Activated naive CD8-positive, alpha-beta T cell treated with anti-CD3 and anti-CD28 coated beads, Interleukin-2, amount 10 ng/mL, durations not matched to agents 7 days and 5 days (primary cell): ENCODE results near the gene ADI1. TPM values are rescaled to one million over a fixed set of nuclear protein-coding genes. Genes with fewer than 3 reads are reported as not detected.

Source experiments
- ATAC-seq: fragments of 150-1000 bp; cut with Tn5 transposase; one replicate; pipeline ENCODE4 v1.10.0; 2021; ENCODE audit warnings: low read depth, moderate library complexity
- POLR2A ChIA-PET: fragments of 350-600 bp; sonication (Branson Sonifier 250); formaldehyde crosslinking; loops from one replicate; lab custom pipeline; 2021; ENCODE audit warnings: antibody characterized with exemption; lab: Charles Lee
- DNase-seq: peaks from one replicate; pipeline ENCODE4 v3.0.0; 2021
- H3K27ac Mint-ChIP-seq: one replicate; pipeline ENCODE4 v1.8.0; 2022; ENCODE audit warnings: mild to moderate bottlenecking, mixed read lengths
- H3K27me3 Mint-ChIP-seq: one replicate; pipeline ENCODE4 v1.8.0; 2022; ENCODE audit warnings: mild to moderate bottlenecking, moderate library complexity, mixed read lengths
- H3K36me3 Mint-ChIP-seq: one replicate; pipeline ENCODE4 v1.8.0; 2021; ENCODE audit warnings: mild to moderate bottlenecking, mixed read lengths
- H3K4me1 Mint-ChIP-seq: one replicate; pipeline ENCODE4 v1.8.0; 2021; ENCODE audit warnings: mixed read lengths
- H3K4me3 Mint-ChIP-seq: one replicate; pipeline ENCODE4 v1.8.0; 2022; ENCODE audit warnings: mild to moderate bottlenecking, moderate library complexity, mixed read lengths
- H3K9me3 Mint-ChIP-seq: one replicate; pipeline ENCODE4 v1.8.0; 2021; ENCODE audit warnings: mixed read lengths
- total RNA-seq, 2 experiments: library from RNA; stranded (reverse); gene quantifications; one replicate each; pipeline ENCODE4 v1.2.3, GENCODE V29; 2021

Gene ADI1, protein sequence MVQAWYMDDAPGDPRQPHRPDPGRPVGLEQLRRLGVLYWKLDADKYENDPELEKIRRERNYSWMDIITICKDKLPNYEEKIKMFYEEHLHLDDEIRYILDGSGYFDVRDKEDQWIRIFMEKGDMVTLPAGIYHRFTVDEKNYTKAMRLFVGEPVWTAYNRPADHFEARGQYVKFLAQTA
- total RNA-seq: 10 to 100 TPM; 16.6 to 19.5 TPM

DNA sequence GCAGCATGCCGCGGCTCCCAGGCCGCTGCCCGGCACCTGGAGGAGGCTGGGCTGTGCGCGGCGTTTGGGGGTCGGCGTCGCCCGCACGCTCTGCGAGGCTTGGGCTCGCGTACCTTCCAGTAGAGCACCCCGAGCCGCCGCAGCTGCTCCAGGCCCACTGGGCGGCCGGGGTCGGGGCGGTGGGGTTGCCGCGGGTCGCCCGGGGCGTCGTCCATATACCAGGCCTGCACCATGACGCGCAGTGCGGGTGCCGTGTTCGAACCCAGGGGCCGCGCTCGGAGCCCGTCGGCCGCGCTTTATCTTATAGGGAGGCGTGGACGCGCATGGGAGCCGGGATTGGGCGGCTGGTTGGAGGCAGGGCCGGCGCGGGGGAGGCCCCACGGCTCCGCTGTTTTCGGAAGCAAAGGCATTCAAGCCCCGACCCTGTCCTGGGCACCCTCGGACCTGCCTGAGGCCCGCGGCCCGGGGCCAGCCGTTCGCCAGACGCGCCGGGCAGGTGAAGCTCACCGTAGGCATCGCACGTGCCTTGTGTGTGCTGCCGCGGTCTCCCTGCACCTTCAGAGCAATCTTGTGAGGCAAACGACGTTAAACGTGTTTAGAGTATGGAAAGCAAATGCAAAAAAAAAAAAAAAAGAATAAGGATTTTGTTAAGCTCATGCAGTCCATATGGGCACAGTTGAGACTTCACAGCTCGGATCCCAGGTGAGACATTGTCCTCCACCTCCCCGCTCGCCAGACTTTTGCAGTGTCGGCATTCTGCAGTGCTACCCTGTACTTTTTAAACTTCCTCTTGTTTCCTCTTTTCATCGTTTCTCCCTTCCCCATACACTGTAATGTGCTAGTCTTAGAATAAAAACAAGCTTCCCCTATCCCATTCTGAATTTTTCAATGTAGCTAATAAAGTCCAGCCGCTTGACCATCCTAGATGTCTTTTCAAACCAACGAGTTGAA is at the start of gene ADI1:
TSS of gene ADI1 (minus strand) at position 277 of the 951 bp plus-strand sequence. CDS start at position 233, 44 bp downstream.
- Mint-ChIP-seq H3K27me3 (no peaks in the 10 kb centered on the region), H3K4me1 (peaks cover 18% of the 10 kb centered on the region), H3K36me3 (peaks cover 17% of the 10 kb centered on the region), H3K4me3 (peak within 1 kb of the TSS; percentile 92), H3K27ac (peak within 1 kb of the TSS; percentile 90), H3K9me3 (peaks cover 3% of the 10 kb centered on the region)
- POLR2A ChIA-PET: interaction anchor here (0.6 to 3.1 kb wide), 16 partner anchors 9 to 141 kb away, joined by 3 to 31 read pairs (median 4); partner anchors contain the start of genes EIPR1, RNASEH1, RPS7 and TRAPPC12
- DNase-seq (peak; percentile 82), ATAC-seq (peak; percentile 54)

DNA sequence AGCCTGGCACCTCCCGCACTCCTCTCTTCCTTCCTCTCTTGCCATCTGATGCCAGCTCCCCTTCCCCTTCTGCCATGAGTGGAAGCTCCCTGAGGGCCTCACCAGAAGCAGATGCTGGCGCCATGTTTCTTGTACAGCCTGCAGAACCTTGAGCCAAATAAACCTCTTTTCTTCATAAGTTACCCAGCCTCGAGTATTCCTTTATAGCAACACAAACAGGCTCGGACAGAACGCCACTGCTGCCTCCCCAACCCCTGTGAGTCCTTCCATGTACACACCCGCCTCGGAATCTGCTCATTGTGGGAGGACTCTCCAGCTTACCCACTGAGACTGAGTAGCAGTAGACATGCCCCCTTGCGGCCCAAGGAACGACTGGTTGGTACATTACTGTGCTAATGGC is 47.5 kb upstream of the ADI1 start:
- POLR2A ChIA-PET: interaction anchor here (0.5 kb wide), 1 partner anchor 48 kb away, joined by 5 read pairs; no protein-coding TSS in a partner anchor
- peaks cover 12% of the 10 kb centered on the region for H3K4me1 Mint-ChIP-seq

DNA sequence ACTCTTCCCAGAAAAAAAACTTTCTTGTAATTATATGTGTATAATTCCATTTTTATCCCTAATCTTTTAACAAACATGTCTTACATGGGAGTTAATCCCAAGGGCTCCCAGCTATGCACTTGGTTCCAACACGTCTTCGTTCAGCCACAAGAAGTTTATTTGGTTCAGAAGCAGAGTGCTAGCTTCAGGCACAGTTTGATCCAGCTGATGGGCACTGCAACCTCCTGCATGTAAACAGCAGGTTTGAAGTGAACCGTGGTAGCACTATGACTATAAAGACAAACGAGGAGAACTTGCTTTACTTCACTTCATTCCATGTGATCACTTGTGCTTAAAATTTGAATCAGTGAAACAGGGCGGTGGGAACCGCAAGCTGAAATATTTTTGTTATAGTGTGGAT is 45.8 kb upstream of the ADI1 start:
- POLR2A ChIA-PET: interaction anchor here (2.0 kb wide), 1 partner anchor 9 kb away, joined by 9 read pairs; the partner anchor contains the start of gene RPS7
- H3K9me3 Mint-ChIP-seq: no peaks in the 10 kb centered on the region
- no peak for ATAC-seq

More for the DNA sequence above, 47.5 kb upstream of the ADI1 start:
- H3K9me3 Mint-ChIP-seq: no peaks in the 10 kb centered on the region
- no peaks in the 10 kb centered on the region for H3K36me3 Mint-ChIP-seq
- no peak overlapping the region for H3K27ac Mint-ChIP-seq
- H3K4me3 Mint-ChIP-seq: no peak overlapping the region
- no peak for DNase-seq
- no peak for ATAC-seq
- H3K27me3 Mint-ChIP-seq: no peaks in the 10 kb centered on the region

DNA sequence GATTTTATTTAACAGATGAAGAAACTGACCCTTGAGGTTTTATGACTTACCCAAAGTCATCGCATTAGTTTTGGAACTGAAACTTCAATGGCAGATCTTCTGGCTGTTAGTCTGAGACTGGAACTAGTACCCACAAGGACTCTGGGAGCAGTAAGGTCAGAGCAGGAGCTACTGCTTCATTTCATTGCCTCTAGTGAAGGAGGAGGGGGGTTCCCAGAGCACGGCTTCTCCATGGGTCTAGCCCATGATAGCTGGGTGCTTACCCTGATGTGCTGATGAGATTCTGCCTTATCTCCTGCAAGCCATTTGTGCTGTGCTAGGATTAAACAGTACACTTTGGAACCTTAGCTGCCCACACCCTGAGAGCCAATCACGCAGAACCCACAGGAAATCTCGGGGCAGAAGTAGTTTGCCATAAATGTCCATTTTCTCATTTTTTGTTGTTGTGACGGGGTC is 44.2 kb upstream of the ADI1 start:
- no peak overlapping the region for H3K4me3 Mint-ChIP-seq
- POLR2A ChIA-PET: interaction anchor here (1.1 to 2.0 kb wide), 2 partner anchors 11 to 45 kb away, joined by 3 to 9 read pairs; partner anchors contain the start of gene RPS7
- no peaks in the 10 kb centered on the region for H3K36me3 Mint-ChIP-seq
- no peaks in the 10 kb centered on the region for H3K9me3 Mint-ChIP-seq
- no peaks in the 10 kb centered on the region for H3K27me3 Mint-ChIP-seq
- H3K27ac Mint-ChIP-seq: no peak overlapping the region
- no peak for DNase-seq
- H3K4me1 Mint-ChIP-seq: peaks cover 17% of the 10 kb centered on the region
- ATAC-seq: no peak

More for the DNA sequence above, 45.8 kb upstream of the ADI1 start:
- Mint-ChIP-seq H3K4me3 (no peak overlapping the region), H3K27me3 (no peaks in the 10 kb centered on the region), H3K4me1 (peaks cover 13% of the 10 kb centered on the region), H3K36me3 (no peaks in the 10 kb centered on the region), H3K27ac (no peak overlapping the region)
- DNase-seq: no peak

DNA sequence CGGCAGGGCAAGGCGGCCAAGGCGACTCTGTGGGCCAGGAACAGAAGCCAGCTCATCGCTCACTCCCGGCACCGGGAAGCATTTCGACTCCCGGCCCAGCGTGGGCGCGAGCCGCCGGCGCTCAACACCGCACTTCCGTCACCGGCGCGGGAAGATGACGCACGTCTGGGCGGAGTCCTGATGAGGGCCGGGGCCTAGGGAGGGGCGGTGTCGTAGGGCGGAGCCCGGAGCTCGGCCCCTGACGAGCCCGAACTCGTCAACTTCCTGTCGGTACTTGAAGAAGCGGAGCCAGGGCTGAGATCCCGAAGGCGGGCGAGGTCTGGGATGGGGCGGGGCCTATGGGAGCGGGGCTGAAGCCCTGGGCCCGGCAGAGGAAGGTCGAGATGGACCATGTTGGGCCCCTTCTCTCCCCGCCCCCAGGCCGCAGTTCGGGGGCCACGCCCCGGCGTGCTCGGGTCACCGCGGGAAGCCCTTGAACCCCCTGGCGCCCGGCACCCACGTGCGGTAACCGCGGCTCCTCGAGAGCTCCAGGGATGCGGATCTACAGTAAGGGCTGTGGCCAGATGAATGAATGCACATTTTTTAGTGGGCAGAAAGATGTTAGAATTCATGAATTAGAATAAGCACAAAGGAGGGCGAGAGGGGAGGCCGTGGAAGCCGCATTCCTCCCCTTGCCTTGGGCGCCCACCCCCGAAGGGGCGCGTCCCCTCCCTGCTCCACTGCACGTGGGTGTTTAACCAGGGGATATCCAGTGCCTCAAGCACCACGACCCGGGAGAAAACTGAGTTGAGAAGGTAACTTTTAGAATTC is 39.1 kb upstream of the ADI1 start, which contains the start of gene RNASEH1:
TSS of gene RNASEH1 (minus strand) at position 129 of the 810 bp plus-strand sequence. CDS start at position 56, 73 bp downstream.
- H3K36me3 Mint-ChIP-seq: peaks cover 12% of the 10 kb centered on the region
- H3K27ac Mint-ChIP-seq: peak within 1 kb of the TSS; percentile 93
- no peaks in the 10 kb centered on the region for H3K27me3 Mint-ChIP-seq
- ATAC-seq: peak; percentile 98
- peak; percentile 100 for DNase-seq
- H3K4me3 Mint-ChIP-seq: peak within 1 kb of the TSS; percentile 90
- POLR2A ChIA-PET: interaction anchor here (0.6 to 3.3 kb wide), 17 partner anchors 9 to 200 kb away, joined by 3 to 31 read pairs (median 4); partner anchors contain the start of genes ADI1, EIPR1, RPS7 and TRAPPC12
- no peaks in the 10 kb centered on the region for H3K9me3 Mint-ChIP-seq
- H3K4me1 Mint-ChIP-seq: peaks cover 29% of the 10 kb centered on the region

DNA sequence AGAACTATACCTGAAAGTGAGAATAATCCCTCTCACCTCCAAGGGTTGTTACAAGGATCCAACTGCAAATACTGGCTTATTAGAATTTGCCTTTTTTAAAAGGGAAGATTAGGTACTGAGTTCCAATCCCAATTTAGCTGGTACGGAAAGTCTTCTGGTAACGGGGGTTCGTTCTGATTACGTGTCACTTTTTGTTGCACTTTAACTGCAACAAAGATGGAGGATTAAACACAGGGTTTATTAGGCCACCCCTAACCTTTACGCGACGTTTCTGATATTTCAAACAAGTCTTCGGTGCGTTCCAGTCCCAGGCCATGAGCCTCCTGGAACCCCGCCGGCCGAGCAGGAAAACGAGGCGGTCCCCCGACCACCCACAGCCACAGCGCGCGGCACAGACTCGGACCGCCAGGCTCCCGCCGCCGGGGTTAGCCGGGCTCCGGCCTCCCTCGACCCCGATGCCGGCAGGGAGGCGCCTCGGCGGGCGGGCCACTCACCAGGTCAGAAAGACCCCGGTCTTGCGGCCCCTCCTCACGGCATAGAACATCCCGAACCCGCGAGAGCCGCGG is 38.4 kb upstream of the ADI1 start:
- Mint-ChIP-seq H3K4me1 (peaks cover 23% of the 10 kb centered on the region), H3K27me3 (no peaks in the 10 kb centered on the region), H3K9me3 (no peaks in the 10 kb centered on the region), H3K36me3 (peaks cover 12% of the 10 kb centered on the region), H3K27ac (peak overlapping the region; percentile 93), H3K4me3 (peak overlapping the region; percentile 90)
- DNase-seq (no peak), ATAC-seq (peak; percentile 27)
- POLR2A ChIA-PET: interaction anchor here (1.0 to 3.3 kb wide), 13 partner anchors 13 to 200 kb away, joined by 3 to 31 read pairs (median 6); partner anchors contain the start of genes ADI1, EIPR1, RPS7 and TRAPPC12

DNA sequence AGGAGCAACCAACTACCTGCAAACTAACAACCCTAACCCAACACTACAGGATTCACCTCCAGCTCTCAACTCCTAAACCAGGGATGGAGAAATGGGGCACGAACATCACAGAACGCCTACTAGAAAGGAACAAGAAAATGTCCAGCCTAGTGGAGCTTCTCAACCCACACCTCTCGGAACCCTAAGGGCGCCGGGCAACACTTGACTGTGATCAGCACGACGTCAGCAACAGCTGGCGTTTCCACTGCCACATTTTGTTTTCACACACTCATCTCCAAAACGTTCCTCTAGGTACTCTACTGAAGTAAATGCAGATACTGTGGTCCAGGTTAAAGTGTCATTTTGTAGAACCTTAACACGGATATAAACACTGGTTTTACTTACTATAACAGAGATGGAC is 34.6 kb upstream of the ADI1 start:
- Mint-ChIP-seq H3K27ac (no peak overlapping the region), H3K36me3 (peaks cover 26% of the 10 kb centered on the region), H3K9me3 (no peaks in the 10 kb centered on the region), H3K4me3 (no peak overlapping the region), H3K4me1 (peaks cover 17% of the 10 kb centered on the region), H3K27me3 (no peaks in the 10 kb centered on the region)
- no peak for DNase-seq
- POLR2A ChIA-PET: interaction anchor here (1.1 to 1.6 kb wide), 2 partner anchors 17 to 34 kb away, joined by 3 read pairs; partner anchors contain the start of gene ADI1
- no peak for ATAC-seq

DNA sequence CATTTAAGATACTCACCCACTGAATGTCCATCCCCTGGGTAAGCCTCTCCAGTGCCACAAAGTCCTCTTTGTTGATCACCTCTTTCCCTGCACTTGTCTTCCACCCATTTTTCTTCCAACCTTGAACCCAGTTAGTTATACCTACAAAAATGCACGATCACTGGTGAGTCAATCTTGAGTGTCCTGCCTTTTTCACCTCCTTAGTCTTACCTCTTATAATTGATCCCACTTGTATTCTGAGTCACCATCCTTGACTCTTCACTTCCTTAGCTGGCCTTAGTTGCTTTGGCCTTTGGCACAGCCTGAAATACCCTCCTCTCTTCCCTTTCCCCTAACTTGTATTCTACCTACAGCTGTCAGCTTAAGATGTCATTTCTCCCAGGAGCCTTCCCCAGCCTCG is 28.6 kb upstream of the ADI1 start:
- H3K27ac Mint-ChIP-seq: no peak overlapping the region
- H3K4me3 Mint-ChIP-seq: no peak overlapping the region
- DNase-seq (no peak), ATAC-seq (no peak)
- H3K36me3 Mint-ChIP-seq: peaks cover 39% of the 10 kb centered on the region
- H3K27me3 Mint-ChIP-seq: no peaks in the 10 kb centered on the region
- POLR2A ChIA-PET: no interaction called here
- H3K4me1 Mint-ChIP-seq: peaks cover 1% of the 10 kb centered on the region
- H3K9me3 Mint-ChIP-seq: no peaks in the 10 kb centered on the region

DNA sequence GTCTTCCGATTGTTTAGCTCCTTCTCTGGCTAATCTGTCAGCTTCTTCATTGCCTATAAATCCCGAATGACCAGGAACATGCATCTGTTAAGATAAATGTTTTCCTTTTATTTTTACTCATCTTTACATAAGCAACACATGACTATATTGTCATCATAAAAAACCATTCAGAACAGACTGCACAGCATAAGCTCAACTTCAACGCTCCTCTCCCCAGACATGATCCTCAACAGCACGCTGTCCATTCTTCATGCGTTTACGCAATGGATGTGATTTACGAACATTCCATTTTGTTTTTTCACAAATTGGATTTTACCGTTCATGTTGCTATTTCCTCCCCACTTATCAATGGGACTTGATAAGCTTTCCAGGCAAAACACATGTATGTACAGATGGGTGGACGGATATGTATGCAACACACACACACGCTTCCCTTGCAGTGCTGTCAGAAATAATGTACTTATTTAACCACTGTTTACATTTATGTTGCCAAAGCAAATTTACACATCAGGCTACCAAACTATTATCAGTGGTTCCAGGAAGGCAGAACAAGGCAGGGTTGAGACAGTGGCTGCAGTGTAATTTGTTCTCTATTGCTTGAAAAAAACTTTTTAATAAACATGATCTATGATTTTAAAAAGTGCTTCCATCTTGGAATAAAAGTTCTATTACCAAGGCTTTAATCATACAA is 26.6 kb upstream of the ADI1 start:
- Mint-ChIP-seq H3K36me3 (peaks cover 47% of the 10 kb centered on the region), H3K4me3 (no peak overlapping the region), H3K9me3 (no peaks in the 10 kb centered on the region), H3K27ac (no peak overlapping the region), H3K4me1 (peaks cover 3% of the 10 kb centered on the region), H3K27me3 (no peaks in the 10 kb centered on the region)
- POLR2A ChIA-PET: no interaction called here
- no peak for ATAC-seq
- no peak for DNase-seq

DNA sequence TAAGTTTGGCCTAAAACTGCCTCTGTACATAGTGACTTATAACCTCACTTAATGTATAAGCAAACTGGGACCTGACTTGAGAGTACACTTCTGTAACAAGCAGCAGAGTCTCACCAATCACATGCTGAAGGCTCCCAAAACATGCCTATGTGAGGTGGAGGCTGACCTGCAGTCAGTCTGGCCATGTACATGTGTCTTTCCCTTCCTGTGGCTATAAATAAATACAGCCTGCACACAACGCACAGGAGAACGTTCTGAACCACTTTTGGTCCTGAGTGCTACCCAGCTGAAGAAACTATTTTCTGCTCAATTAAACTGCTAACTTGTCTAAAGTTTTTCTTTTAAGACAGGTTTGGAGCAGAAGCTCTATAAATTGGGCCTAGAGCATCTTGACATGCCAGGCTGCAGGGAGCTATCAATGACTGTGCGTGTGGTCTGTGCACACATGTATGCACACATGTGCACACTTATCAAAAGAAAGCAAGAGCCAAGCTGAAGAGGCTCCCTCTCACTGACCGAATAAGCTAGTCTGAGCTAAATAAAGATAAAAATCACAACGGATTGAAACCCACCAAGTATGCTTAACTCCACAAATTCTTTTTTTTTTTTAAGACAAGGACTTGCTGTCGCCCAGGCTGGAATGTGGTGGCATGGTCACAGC is 23.8 kb upstream of the ADI1 start:
- H3K27me3 Mint-ChIP-seq: no peaks in the 10 kb centered on the region
- H3K9me3 Mint-ChIP-seq: no peaks in the 10 kb centered on the region
- DNase-seq: no peak
- no peak overlapping the region for H3K27ac Mint-ChIP-seq
- no peak for ATAC-seq
- no peak overlapping the region for H3K4me3 Mint-ChIP-seq
- POLR2A ChIA-PET: no interaction called here
- H3K36me3 Mint-ChIP-seq: peaks cover 27% of the 10 kb centered on the region
- H3K4me1 Mint-ChIP-seq: peaks cover 2% of the 10 kb centered on the region

DNA sequence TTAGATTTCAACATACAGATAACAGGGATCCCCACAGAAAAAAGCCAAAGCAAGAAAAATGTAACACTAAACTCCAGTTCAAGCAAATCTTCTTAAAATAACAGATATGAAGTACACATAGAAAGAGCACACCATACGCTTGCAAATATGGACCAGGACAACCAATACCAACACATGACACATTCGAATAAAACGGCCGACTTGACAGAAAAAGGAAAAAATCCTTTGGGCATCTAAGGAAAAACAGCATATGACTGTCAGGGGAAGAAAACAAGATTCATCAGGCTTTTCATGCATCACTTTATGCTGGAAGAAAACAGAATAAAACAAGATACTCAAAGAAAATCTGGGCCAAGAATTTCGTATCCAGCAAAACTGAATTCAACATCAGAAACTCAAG is 22.8 kb upstream of the ADI1 start:
- peak overlapping the region; percentile 6 for H3K27ac Mint-ChIP-seq
- peaks cover 23% of the 10 kb centered on the region for H3K36me3 Mint-ChIP-seq
- DNase-seq: no peak
- POLR2A ChIA-PET: no interaction called here
- ATAC-seq: no peak
- H3K27me3 Mint-ChIP-seq: no peaks in the 10 kb centered on the region
- H3K4me3 Mint-ChIP-seq: no peak overlapping the region
- peaks cover 2% of the 10 kb centered on the region for H3K4me1 Mint-ChIP-seq
- H3K9me3 Mint-ChIP-seq: no peaks in the 10 kb centered on the region
